ENCODE results near the gene TXN.

- TF ChIP-seq CTCF (IDR thresholded peaks at IDR 0.05) (no peak), POLR2A (IDR thresholded peaks at IDR 0.05) (no peak)
Measured at GRCh38 chr9:110270211-110270995, 14.1 kb upstream of the TXN start.

Measured in uterus (tissue), 2 donors.